AG09309 (cell line): ENCODE results near the gene OR14I1.
"Not testable (repeated sequence)": the region's sequence is repeated elsewhere in the genome, so short reads cannot be mapped to it uniquely, and the experiment has no call there.

Experiments
- DNase-seq: peaks from one replicate; pipeline ENCODE4 v3.0.0-alpha.2; 2010; ENCODE audit warnings: low read depth
- H3K4me3 ChIP-seq: 2 replicates; pipeline ENCODE4 v1.5.1; 2011; ENCODE audit warnings: mild to moderate bottlenecking, low read depth, low read length, moderate library complexity; ENCODE audit not compliant: control insufficient read depth
- TF ChIP-seq, protein P1 (sequence below): IDR thresholded peaks from 2 replicates; pipeline ENCODE4 v1.5.1; 2011; ENCODE audit warnings: mild to moderate bottlenecking, low read depth, low read length, inconsistent platforms; ENCODE audit not compliant: insufficient read depth, control insufficient read depth; ENCODE audit errors: missing control alignments

Gene OR14I1

GRCh38 chr1:248695451-248696132, 7.0 kb downstream of the OR14I1 start:
- TF ChIP-seq, protein P1, sequence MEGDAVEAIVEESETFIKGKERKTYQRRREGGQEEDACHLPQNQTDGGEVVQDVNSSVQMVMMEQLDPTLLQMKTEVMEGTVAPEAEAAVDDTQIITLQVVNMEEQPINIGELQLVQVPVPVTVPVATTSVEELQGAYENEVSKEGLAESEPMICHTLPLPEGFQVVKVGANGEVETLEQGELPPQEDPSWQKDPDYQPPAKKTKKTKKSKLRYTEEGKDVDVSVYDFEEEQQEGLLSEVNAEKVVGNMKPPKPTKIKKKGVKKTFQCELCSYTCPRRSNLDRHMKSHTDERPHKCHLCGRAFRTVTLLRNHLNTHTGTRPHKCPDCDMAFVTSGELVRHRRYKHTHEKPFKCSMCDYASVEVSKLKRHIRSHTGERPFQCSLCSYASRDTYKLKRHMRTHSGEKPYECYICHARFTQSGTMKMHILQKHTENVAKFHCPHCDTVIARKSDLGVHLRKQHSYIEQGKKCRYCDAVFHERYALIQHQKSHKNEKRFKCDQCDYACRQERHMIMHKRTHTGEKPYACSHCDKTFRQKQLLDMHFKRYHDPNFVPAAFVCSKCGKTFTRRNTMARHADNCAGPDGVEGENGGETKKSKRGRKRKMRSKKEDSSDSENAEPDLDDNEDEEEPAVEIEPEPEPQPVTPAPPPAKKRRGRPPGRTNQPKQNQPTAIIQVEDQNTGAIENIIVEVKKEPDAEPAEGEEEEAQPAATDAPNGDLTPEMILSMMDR, result no peak
- DNase-seq, result peak; percentile 16
- H3K4me3 ChIP-seq, result no peak overlapping the region

- H3K4me3 ChIP-seq, result no peak overlapping the region
- DNase-seq, result no peak
- TF ChIP-seq, protein P1, result no peak
Observed at GRCh38 chr1:248691567-248692155, 10.9 kb downstream of the OR14I1 start.

- no peak for DNase-seq
- H3K4me3 ChIP-seq, result no peak overlapping the region
- TF ChIP-seq, protein P1, result no peak
Observed at GRCh38 chr1:248688527-248689298, 13.9 kb downstream of the OR14I1 start.

- no peak overlapping the region for H3K4me3 ChIP-seq
- DNase-seq, result no peak
- TF ChIP-seq, protein P1, result no peak
Observed at GRCh38 chr1:248686815-248687214, 15.8 kb downstream of the OR14I1 start.

DNA sequence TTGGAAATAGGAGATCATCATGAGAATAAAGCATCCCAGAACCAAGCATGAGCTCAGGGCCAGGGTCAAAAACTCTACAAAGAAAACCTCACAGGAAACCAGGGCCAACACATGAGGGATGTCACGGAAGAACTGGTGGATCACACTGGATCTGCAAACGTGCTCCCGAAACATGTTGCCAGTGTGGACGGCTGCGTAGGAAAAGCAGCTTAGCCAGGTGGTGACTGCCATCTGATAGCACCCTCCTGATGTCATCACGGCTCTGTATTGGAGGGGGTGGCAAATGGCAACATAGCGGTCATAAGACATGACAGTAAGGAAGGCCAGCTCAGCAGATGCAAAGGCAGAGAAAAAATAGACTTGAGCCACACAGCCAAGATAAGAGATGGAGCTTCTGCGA, 20.9 kb downstream of the OR14I1 start:
- TF ChIP-seq, protein P1, result no peak
- no peak overlapping the region for H3K4me3 ChIP-seq
- DNase-seq, result no peak

GRCh38 chr1:248670003-248670402, 32.6 kb downstream of the OR14I1 start:
- H3K4me3 ChIP-seq, result no peak overlapping the region
- TF ChIP-seq, protein P1, result no peak
- no peak for DNase-seq

DNA sequence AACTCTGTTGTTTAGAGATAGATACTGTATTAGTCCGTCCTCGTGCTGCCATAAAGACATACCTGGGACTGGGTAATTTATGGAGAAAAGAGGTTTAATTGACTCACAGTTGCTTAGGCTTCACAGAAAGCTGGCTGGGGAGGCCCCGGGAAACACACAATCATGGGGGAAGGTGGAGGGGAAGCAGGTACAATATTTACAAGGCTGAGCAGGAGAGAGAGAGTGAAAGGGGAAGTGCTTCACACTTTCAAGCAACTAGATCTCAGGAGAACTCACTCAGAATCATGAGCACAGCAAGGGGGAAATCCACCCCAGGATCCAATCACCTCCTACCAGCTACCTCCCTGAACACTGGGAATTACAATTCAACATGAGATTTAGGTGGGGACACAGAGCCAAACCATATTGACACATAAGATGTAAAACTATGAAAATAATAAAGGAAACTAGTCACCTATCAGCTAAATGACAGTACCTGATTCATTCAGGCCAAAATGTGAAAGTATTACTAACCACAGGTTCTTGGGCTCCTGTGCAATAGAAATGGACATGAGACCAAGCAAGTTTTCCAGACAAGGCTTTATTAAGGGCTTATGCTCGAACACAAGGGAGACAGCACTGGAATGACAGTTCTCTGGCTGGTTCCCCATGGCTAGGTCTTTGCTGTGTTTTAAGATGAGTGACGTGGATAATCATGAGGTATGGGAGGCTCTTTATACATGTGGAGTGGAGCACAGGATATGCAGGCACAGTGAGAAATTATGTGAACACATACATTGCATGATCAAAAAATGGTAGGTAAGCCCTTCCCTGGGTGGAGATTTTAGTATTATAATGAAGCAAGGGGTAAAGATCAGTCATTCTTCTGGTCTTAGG, 38.9 kb downstream of the OR14I1 start:
- not testable (repeated sequence) for DNase-seq, H3K4me3 ChIP-seq

GRCh38 chr1:248656797-248657196, 45.8 kb downstream of the OR14I1 start:
- DNase-seq, H3K4me3 ChIP-seq: not testable (repeated sequence)

GRCh38 chr1:248655354-248655753, 47.2 kb downstream of the OR14I1 start, which contains the start of gene OR2T27:
Gene OR2T27, minus strand, starts transcription at chr1:248655528. Its CDS starts 4,644 bp downstream, at chr1:248650884.
- not testable (repeated sequence) for H3K4me3 ChIP-seq, DNase-seq
